DMS79 (cell line): ENCODE measurements around the gene MAML3.

ENCODE experiments used
- DNase-seq: peaks from one replicate; lab custom pipeline; 2025; lab: John Stamatoyannopoulos, UW

MAML3 gene

GRCh38 chr4:140046016-140046415 lies 108.0 kb downstream of the MAML3 start:
- DNase-seq: peak; percentile 80

- DNase-seq: no peak
These were observed 109.6 kb downstream of the MAML3 start for GRCh38 chr4:140044337-140044902.

GRCh38 chr4:140042634-140043033 lies 111.3 kb downstream of the MAML3 start:
- DNase-seq: no peak

- DNase-seq: no peak
These were observed 115.9 kb downstream of the MAML3 start for GRCh38 chr4:140038031-140038533.

- no peak for DNase-seq
These were observed 116.5 kb downstream of the MAML3 start for GRCh38 chr4:140037353-140038030.

GRCh38 chr4:140031706-140032105 lies 122.3 kb downstream of the MAML3 start:
- DNase-seq: no peak

GRCh38 chr4:140031061-140031460 lies 122.9 kb downstream of the MAML3 start:
- no peak for DNase-seq

- no peak for DNase-seq
These were observed 125.1 kb downstream of the MAML3 start for GRCh38 chr4:140028676-140029517.

GRCh38 chr4:140028101-140028500 lies 125.9 kb downstream of the MAML3 start:
- DNase-seq: no peak

- DNase-seq: no peak
These were observed 126.9 kb downstream of the MAML3 start for GRCh38 chr4:140027101-140027500.

- DNase-seq: no peak
These were observed 128.5 kb downstream of the MAML3 start for GRCh38 chr4:140025470-140025869.

- no peak for DNase-seq
These were observed 133.3 kb downstream of the MAML3 start for GRCh38 chr4:140020457-140021361.

- DNase-seq: peak; percentile 52
These were observed 134.2 kb downstream of the MAML3 start for GRCh38 chr4:140019619-140020347.

- no peak for DNase-seq
These were observed 134.9 kb downstream of the MAML3 start for GRCh38 chr4:140018931-140019618.

GRCh38 chr4:140014284-140014683 lies 139.7 kb downstream of the MAML3 start:
- no peak for DNase-seq

- DNase-seq: no peak
These were observed 141.1 kb downstream of the MAML3 start for GRCh38 chr4:140012688-140013486.

- peak; percentile 47 for DNase-seq
These were observed 148.3 kb downstream of the MAML3 start for GRCh38 chr4:140005699-140006098.

- no peak for DNase-seq
These were observed 148.9 kb downstream of the MAML3 start for GRCh38 chr4:140004922-140005627.

- DNase-seq: no peak
These were observed 149.5 kb downstream of the MAML3 start for GRCh38 chr4:140004549-140004895.
